HepG2 (cell line): ENCODE measurements around the gene RPLP2. TPM values are rescaled to one million over a fixed set of nuclear protein-coding genes. Genes with fewer than 3 reads are reported as not detected.
A peak's percentile ranks its signal among the peaks of the same experiment; 100 is the strongest.

Experiments
- BRCA1 ChIP-seq: sonication (generic); formaldehyde crosslinking; IDR thresholded peaks from 2 replicates; pipeline ENCODE4 v1.4.0; 2020; ENCODE audit warnings: missing genetic modification reagents
- CBX1 ChIP-seq: IDR thresholded peaks from one replicate; pipeline ENCODE4 v1.6.1; 2016; ENCODE audit warnings: antibody characterized with exemption, low read depth
- CREB1 ChIP-seq, 2 experiments: fragments of 450-650 bp in 1 of 2; IDR thresholded peaks; 2 replicates each; pipeline ENCODE4 v1.6.1; 2016 to 2017; ENCODE audit warnings: control low read depth in 1 of 2, mild to moderate bottlenecking in 1 of 2, missing compliant biosample characterization in 1 of 2, missing genetic modification characterization in 1 of 2
- FOXA3 ChIP-seq: IDR thresholded peaks from 2 replicates; pipeline ENCODE4 v1.6.1; 2016; ENCODE audit warnings: missing genetic modification reagents, missing compliant biosample characterization
- GATA4 ChIP-seq: sonication (generic); IDR thresholded peaks from 2 replicates; pipeline ENCODE4 v1.6.1; 2016; ENCODE audit warnings: antibody characterized with exemption, low read depth, borderline replicate concordance
- ISL2 ChIP-seq: sonication (generic); formaldehyde crosslinking; IDR thresholded peaks from 2 replicates; pipeline ENCODE4 v1.5.0; 2020; ENCODE audit warnings: missing genetic modification reagents
- LRRFIP1 ChIP-seq: sonication (generic); formaldehyde crosslinking; conservative IDR thresholded peaks from 2 replicates; pipeline ENCODE4 v1.4.0; 2020; ENCODE audit warnings: missing genetic modification reagents
- MEIS2 ChIP-seq: sonication (generic); formaldehyde crosslinking; IDR thresholded peaks from 2 replicates; pipeline ENCODE4 v1.9.0; 2021; ENCODE audit warnings: mild to moderate bottlenecking, missing genetic modification reagents
- NFE2L2 ChIP-seq: fragments of 150-350 bp; IDR thresholded peaks from 2 replicates; pipeline ENCODE4 v1.6.1; 2014; ENCODE audit warnings: low read length
- SIX4 ChIP-seq: sonication (generic); formaldehyde crosslinking; IDR thresholded peaks from 2 replicates; pipeline ENCODE4 v1.4.0; 2020; ENCODE audit warnings: missing genetic modification reagents
- SMAD1 ChIP-seq: sonication (generic); formaldehyde crosslinking; IDR thresholded peaks from 2 replicates; pipeline ENCODE4 v1.4.0; 2020; ENCODE audit warnings: missing genetic modification reagents, low read depth, mild to moderate bottlenecking, borderline replicate concordance
- ZNF124 ChIP-seq: sonication (generic); formaldehyde crosslinking; IDR thresholded peaks from 2 replicates; pipeline ENCODE4 v1.4.0; 2020; ENCODE audit warnings: missing genetic modification reagents
- ZNF350 ChIP-seq: sonication (generic); formaldehyde crosslinking; IDR thresholded peaks from 2 replicates; pipeline ENCODE4 v1.4.0; 2020; ENCODE audit warnings: mild to moderate bottlenecking, low read depth, missing genetic modification reagents, borderline replicate concordance
- ZNF513 ChIP-seq: sonication (generic); formaldehyde crosslinking; conservative IDR thresholded peaks from 2 replicates; pipeline ENCODE4 v1.5.0; 2020; ENCODE audit warnings: missing genetic modification reagents
- ZNF556 ChIP-seq: sonication (generic); formaldehyde crosslinking; IDR thresholded peaks from 2 replicates; pipeline ENCODE4 v1.4.0; 2020; ENCODE audit warnings: mild to moderate bottlenecking, missing genetic modification reagents, borderline replicate concordance
- ZNF607 ChIP-seq: sonication (generic); formaldehyde crosslinking; IDR thresholded peaks from 2 replicates; pipeline ENCODE4 v1.5.1; 2020; ENCODE audit warnings: missing genetic modification reagents, mild to moderate bottlenecking, borderline replicate concordance
- ZNF652 ChIP-seq: IDR thresholded peaks from 2 replicates; pipeline ENCODE4 v1.6.1; 2016; ENCODE audit warnings: low read depth, borderline replicate concordance
- polyA plus RNA-seq, 8 experiments: library from polyadenylated mRNA; depleted of rRNA in 3 of 8; stranded (reverse) in 7 of 8; unstranded in 1 of 8; fragments of >200 nt; fragmentation: Illumina TruSeq in 4 of 8; extraction: Trizol in 4 of 8; gene quantifications; 2 replicates each; pipeline versions ENCODE4 v1.2.1 to v1.2.3, GENCODE V29; 2011 to 2016; ENCODE audit warnings: low read depth in 4 of 8, missing spikeins in 1 of 8, mixed read lengths in 1 of 8; ENCODE audit not compliant: insufficient read depth in 1 of 8
- total RNA-seq, 5 experiments: library from RNA; depleted of rRNA; stranded (reverse); fragments of >200 nt; fragmentation: Illumina TruSeq; extraction: Trizol; gene quantifications; 2 replicates each; pipeline ENCODE4 v1.2.3, GENCODE V29; 2016; ENCODE audit warnings: low read depth in 1 of 5
- TF ChIP-seq, protein P1 (sequence below): sonication (generic); formaldehyde crosslinking; IDR thresholded peaks from 2 replicates; pipeline ENCODE4 v1.4.0; 2020; ENCODE audit warnings: missing genetic modification reagents
- TF ChIP-seq, protein P2 (sequence below): sonication (generic); formaldehyde crosslinking; IDR thresholded peaks from 2 replicates; pipeline ENCODE4 v1.8.1; 2023; ENCODE audit warnings: missing genetic modification reagents, mild to moderate bottlenecking, borderline replicate concordance
- TF ChIP-seq, protein P3 (sequence below): sonication (generic); formaldehyde crosslinking; IDR thresholded peaks from 2 replicates; pipeline ENCODE4 v1.5.1; 2020; ENCODE audit warnings: missing genetic modification reagents, mild to moderate bottlenecking, borderline replicate concordance

Gene RPLP2
- total and polyA plus RNA-seq, 2 of the 13 experiments (the other 11 are each of a cell fraction or from before 2014, with no cell fraction given) = 978 to 2,106 TPM

GRCh38 chr11:830295-831117, 20.7 kb downstream of the RPLP2 start (continued):
- no peak for TF ChIP-seq LRRFIP1
- TF ChIP-seq ZNF556 = no peak
- TF ChIP-seq ZNF652 (CRISPR knock-in tag) = no peak
- TF ChIP-seq, protein P1, sequence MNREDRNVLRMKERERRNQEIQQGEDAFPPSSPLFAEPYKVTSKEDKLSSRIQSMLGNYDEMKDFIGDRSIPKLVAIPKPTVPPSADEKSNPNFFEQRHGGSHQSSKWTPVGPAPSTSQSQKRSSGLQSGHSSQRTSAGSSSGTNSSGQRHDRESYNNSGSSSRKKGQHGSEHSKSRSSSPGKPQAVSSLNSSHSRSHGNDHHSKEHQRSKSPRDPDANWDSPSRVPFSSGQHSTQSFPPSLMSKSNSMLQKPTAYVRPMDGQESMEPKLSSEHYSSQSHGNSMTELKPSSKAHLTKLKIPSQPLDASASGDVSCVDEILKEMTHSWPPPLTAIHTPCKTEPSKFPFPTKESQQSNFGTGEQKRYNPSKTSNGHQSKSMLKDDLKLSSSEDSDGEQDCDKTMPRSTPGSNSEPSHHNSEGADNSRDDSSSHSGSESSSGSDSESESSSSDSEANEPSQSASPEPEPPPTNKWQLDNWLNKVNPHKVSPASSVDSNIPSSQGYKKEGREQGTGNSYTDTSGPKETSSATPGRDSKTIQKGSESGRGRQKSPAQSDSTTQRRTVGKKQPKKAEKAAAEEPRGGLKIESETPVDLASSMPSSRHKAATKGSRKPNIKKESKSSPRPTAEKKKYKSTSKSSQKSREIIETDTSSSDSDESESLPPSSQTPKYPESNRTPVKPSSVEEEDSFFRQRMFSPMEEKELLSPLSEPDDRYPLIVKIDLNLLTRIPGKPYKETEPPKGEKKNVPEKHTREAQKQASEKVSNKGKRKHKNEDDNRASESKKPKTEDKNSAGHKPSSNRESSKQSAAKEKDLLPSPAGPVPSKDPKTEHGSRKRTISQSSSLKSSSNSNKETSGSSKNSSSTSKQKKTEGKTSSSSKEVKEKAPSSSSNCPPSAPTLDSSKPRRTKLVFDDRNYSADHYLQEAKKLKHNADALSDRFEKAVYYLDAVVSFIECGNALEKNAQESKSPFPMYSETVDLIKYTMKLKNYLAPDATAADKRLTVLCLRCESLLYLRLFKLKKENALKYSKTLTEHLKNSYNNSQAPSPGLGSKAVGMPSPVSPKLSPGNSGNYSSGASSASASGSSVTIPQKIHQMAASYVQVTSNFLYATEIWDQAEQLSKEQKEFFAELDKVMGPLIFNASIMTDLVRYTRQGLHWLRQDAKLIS = no peak
- no peak for TF ChIP-seq MEIS2 (CRISPR knock-in tag)
- TF ChIP-seq ZNF607 (CRISPR knock-in tag) = no peak
- peak; percentile 18; the same call in 1 of the 2 replicates for TF ChIP-seq ISL2 (CRISPR knock-in tag)
- TF ChIP-seq ZNF513 (CRISPR knock-in tag) = no peak
- TF ChIP-seq ZNF124 (CRISPR knock-in tag) = no peak
- TF ChIP-seq FOXA3 (CRISPR knock-in tag) = no peak
- TF ChIP-seq SMAD1 = no peak
- TF ChIP-seq, protein P2, sequence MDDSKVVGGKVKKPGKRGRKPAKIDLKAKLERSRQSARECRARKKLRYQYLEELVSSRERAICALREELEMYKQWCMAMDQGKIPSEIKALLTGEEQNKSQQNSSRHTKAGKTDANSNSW (CRISPR knock-in tag) = no peak
- TF ChIP-seq NFE2L2 = no peak
- TF ChIP-seq SIX4 (CRISPR knock-in tag) = no peak
- TF ChIP-seq, protein P3, sequence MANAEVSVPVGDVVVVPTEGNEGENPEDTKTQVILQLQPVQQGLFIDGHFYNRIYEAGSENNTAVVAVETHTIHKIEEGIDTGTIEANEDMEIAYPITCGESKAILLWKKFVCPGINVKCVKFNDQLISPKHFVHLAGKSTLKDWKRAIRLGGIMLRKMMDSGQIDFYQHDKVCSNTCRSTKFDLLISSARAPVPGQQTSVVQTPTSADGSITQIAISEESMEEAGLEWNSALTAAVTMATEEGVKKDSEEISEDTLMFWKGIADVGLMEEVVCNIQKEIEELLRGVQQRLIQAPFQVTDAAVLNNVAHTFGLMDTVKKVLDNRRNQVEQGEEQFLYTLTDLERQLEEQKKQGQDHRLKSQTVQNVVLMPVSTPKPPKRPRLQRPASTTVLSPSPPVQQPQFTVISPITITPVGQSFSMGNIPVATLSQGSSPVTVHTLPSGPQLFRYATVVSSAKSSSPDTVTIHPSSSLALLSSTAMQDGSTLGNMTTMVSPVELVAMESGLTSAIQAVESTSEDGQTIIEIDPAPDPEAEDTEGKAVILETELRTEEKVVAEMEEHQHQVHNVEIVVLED (CRISPR knock-in tag) = no peak
- 0 out of 2 replicates have a peak, but pooled peaks have one; percentile 22 for TF ChIP-seq ZNF350 (CRISPR knock-in tag)
- TF ChIP-seq BRCA1 (CRISPR knock-in tag) = no peak
- TF ChIP-seq CBX1 = peak; percentile 66
- TF ChIP-seq GATA4 = no peak; the same call in 1 of the 2 replicates
- no peak for TF ChIP-seq CREB1 (IDR thresholded peaks at IDR 0.05)
- no peak for TF ChIP-seq CREB1 (CRISPR knock-in tag; IDR thresholded peaks at IDR 0.05)
